GM21723 (cell line): ENCODE results near the gene EEF1AKMT1.
"Not testable (repeated sequence)": the region's sequence is repeated elsewhere in the genome, so short reads cannot be mapped to it uniquely, and the experiment has no call there.

ENCODE experiments used
- ATAC-seq: cut with Tn5 transposase; IDR thresholded peaks from one replicate; pipeline ENCODE4 v1.9.1; 2021; ENCODE audit warnings: mild to moderate bottlenecking, moderate library complexity; ENCODE audit not compliant: unreplicated experiment

The EEF1AKMT1 gene

GRCh38 chr13:20778311-20778710 lies 4.5 kb upstream of the EEF1AKMT1 start:
- ATAC-seq: no peak

- no peak for ATAC-seq
Observed at GRCh38 chr13:20776751-20777150, 3.0 kb upstream of the EEF1AKMT1 start.

GRCh38 chr13:20775961-20776360 lies 2.2 kb upstream of the EEF1AKMT1 start:
- no peak for ATAC-seq

GRCh38 chr13:20774746-20775145 lies 985 bp upstream of the EEF1AKMT1 start:
- ATAC-seq: no peak

GRCh38 chr13:20772401-20773131 lies 1.2 kb downstream of the EEF1AKMT1 start:
- ATAC-seq: no peak

- ATAC-seq: no peak
Observed at GRCh38 chr13:20769834-20770233, 3.9 kb downstream of the EEF1AKMT1 start.

- ATAC-seq: no peak
Observed at GRCh38 chr13:20769091-20769490, 4.7 kb downstream of the EEF1AKMT1 start.

GRCh38 chr13:20767309-20767943 lies 6.3 kb downstream of the EEF1AKMT1 start:
- ATAC-seq: no peak

GRCh38 chr13:20760872-20761271 lies 12.9 kb downstream of the EEF1AKMT1 start:
- ATAC-seq: no peak

- no peak for ATAC-seq
Observed at GRCh38 chr13:20754009-20754408, 19.8 kb downstream of the EEF1AKMT1 start.

GRCh38 chr13:20749377-20749776 lies 24.4 kb downstream of the EEF1AKMT1 start:
- no peak for ATAC-seq

- not testable (repeated sequence) for ATAC-seq
Observed at GRCh38 chr13:20743830-20744404, 29.8 kb downstream of the EEF1AKMT1 start.

- ATAC-seq: no peak
Observed at GRCh38 chr13:20740021-20740420, 33.7 kb downstream of the EEF1AKMT1 start.

GRCh38 chr13:20738616-20739015 lies 35.1 kb downstream of the EEF1AKMT1 start:
- ATAC-seq: no peak

- ATAC-seq: no peak
Observed at GRCh38 chr13:20729633-20730585, 43.9 kb downstream of the EEF1AKMT1 start.

- ATAC-seq: no peak
Observed at GRCh38 chr13:20728579-20729311, 45.0 kb downstream of the EEF1AKMT1 start.

- ATAC-seq: no peak
Observed at GRCh38 chr13:20727856-20728255, 45.9 kb downstream of the EEF1AKMT1 start.

- ATAC-seq: no peak
Observed at GRCh38 chr13:20721454-20722357, 52.1 kb downstream of the EEF1AKMT1 start.

- no peak for ATAC-seq
Observed at GRCh38 chr13:20721058-20721453, 52.7 kb downstream of the EEF1AKMT1 start.
